Measurements from ENCODE around the gene ENTREP3.

GRCh38 chr1:155284476-155284875 is 29.2 kb upstream of the ENTREP3 start:
- TF ChIP-seq CTCF (IDR thresholded peaks at IDR 0.05 in 4 of 5, conservative IDR thresholded peaks at IDR 0.05 in 1 of 5): no peak
- no peak for TF ChIP-seq POLR2A (IDR thresholded peaks at IDR 0.05)
